Embryonic facial prominence (tissue), 1 donor: ENCODE results near the gene OR51V1.
"Not testable (repeated sequence)": the region's sequence is repeated elsewhere in the genome, so short reads cannot be mapped to it uniquely, and the experiment has no call there.

ENCODE experiments used
- DNase-seq: peaks from one replicate; pipeline ENCODE4 v3.0.0-alpha.2; 2016; ENCODE audit errors: extremely low spot score

Gene OR51V1

GRCh38 chr11:5200582-5200981 is at the start of gene OR51V1:
Gene OR51V1 (minus strand): TSS chr11:5200682. CDS start chr11:5200682, 0 bp downstream.
- no peak for DNase-seq

- not testable (repeated sequence) for DNase-seq
These were observed 49.4 kb upstream of the OR51V1 start, which contains the start of gene HBG1 for GRCh38 chr11:5249807-5250396. Gene HBG1 (minus strand): TSS chr11:5249857. CDS start chr11:5249804, 53 bp downstream.

- not testable (repeated sequence) for DNase-seq
These were observed 48.0 kb upstream of the OR51V1 start for GRCh38 chr11:5248498-5248897.

- DNase-seq: no peak
These were observed 47.1 kb upstream of the OR51V1 start for GRCh38 chr11:5247472-5248192.

GRCh38 chr11:5246772-5247471 is 46.4 kb upstream of the OR51V1 start:
- no peak for DNase-seq

GRCh38 chr11:5245155-5245554 is 44.7 kb upstream of the OR51V1 start:
- DNase-seq: no peak

GRCh38 chr11:5243816-5244180 is 43.3 kb upstream of the OR51V1 start:
- DNase-seq: no peak

- no peak for DNase-seq
These were observed 42.7 kb upstream of the OR51V1 start for GRCh38 chr11:5242933-5243815.

GRCh38 chr11:5242208-5242607 is 41.7 kb upstream of the OR51V1 start:
- DNase-seq: no peak

- DNase-seq: no peak
These were observed 41.0 kb upstream of the OR51V1 start for GRCh38 chr11:5241458-5241857.

- DNase-seq: no peak
These were observed 40.0 kb upstream of the OR51V1 start for GRCh38 chr11:5240458-5240857.

GRCh38 chr11:5240056-5240455 is 39.6 kb upstream of the OR51V1 start:
- no peak for DNase-seq

- DNase-seq: no peak
These were observed 38.6 kb upstream of the OR51V1 start for GRCh38 chr11:5239046-5239445.

GRCh38 chr11:5238486-5238885 is 38.0 kb upstream of the OR51V1 start:
- DNase-seq: no peak

- DNase-seq: no peak
These were observed 36.9 kb upstream of the OR51V1 start for GRCh38 chr11:5237420-5237819.

GRCh38 chr11:5235364-5236095 is 35.0 kb upstream of the OR51V1 start:
- no peak for DNase-seq

GRCh38 chr11:5234381-5234834 is 33.9 kb upstream of the OR51V1 start, which contains the start of gene HBD:
Gene HBD (minus strand): TSS chr11:5234483. CDS start chr11:5234433, 50 bp downstream.
- DNase-seq: no peak

- DNase-seq: no peak
These were observed 32.8 kb upstream of the OR51V1 start for GRCh38 chr11:5233307-5233706.

- no peak for DNase-seq
These were observed 32.3 kb upstream of the OR51V1 start for GRCh38 chr11:5232821-5233220.

GRCh38 chr11:5232176-5232575 is 31.7 kb upstream of the OR51V1 start:
- no peak for DNase-seq

GRCh38 chr11:5231111-5231510 is 30.6 kb upstream of the OR51V1 start:
- DNase-seq: no peak
